Upper lobe of right lung (tissue), 1 donor: Measurements from ENCODE around the gene SRRD. TPM values are rescaled to one million over a fixed set of nuclear protein-coding genes. Genes with fewer than 3 reads are reported as not detected.

ENCODE experiments used
- ATAC-seq: fragments of 200-7000 bp; cut with Tn5 transposase; one replicate; pipeline ENCODE4 v1.9.1; 2020; ENCODE audit warnings: mild to moderate bottlenecking, moderate library complexity
- DNase-seq: peaks from one replicate; pipeline ENCODE4 v3.0.0-alpha.2; 2020
- H3K27ac ChIP-seq: fragments of 200-600 bp; one replicate; pipeline ENCODE4 v1.8.0; 2022
- H3K27me3 ChIP-seq: fragments of 200-600 bp; one replicate; pipeline ENCODE4 v1.8.0; 2022; ENCODE audit warnings: mild to moderate bottlenecking
- H3K36me3 ChIP-seq: fragments of 200-600 bp; one replicate; pipeline ENCODE4 v1.8.0; 2022
- H3K4me1 ChIP-seq: fragments of 200-600 bp; one replicate; pipeline ENCODE4 v1.8.0; 2022
- H3K4me3 ChIP-seq: fragments of 200-600 bp; one replicate; pipeline ENCODE4 v1.8.0; 2022; ENCODE audit warnings: mild to moderate bottlenecking
- H3K9me3 ChIP-seq: fragments of 200-600 bp; one replicate; pipeline ENCODE4 v1.8.0; 2022
- CTCF ChIP-seq: fragments of 200-600 bp; IDR thresholded peaks from one replicate; pipeline ENCODE4 v1.8.0; 2022; ENCODE audit warnings: antibody characterized with exemption
- intact Hi-C: fragments of 100-400 bp; cut with DNase I; formaldehyde crosslinking; loops from one replicate; pipeline ENCODE4 v1.11.0; 2022
- total RNA-seq: library from RNA; stranded (reverse); fragmentation: NEBNext Ultra II Directional; extraction: Animal tissue kit (Norgen Biotek cat#: 25700); gene quantifications from one replicate; pipeline ENCODE4 v1.2.1, GENCODE V29; 2021
- donor health status: DM: no; HTN: yes; CAD: no; lungs with severe emphysema.

Gene SRRD
- total RNA-seq, 1 donor from 2014 or later = 14.6 TPM

DNA sequence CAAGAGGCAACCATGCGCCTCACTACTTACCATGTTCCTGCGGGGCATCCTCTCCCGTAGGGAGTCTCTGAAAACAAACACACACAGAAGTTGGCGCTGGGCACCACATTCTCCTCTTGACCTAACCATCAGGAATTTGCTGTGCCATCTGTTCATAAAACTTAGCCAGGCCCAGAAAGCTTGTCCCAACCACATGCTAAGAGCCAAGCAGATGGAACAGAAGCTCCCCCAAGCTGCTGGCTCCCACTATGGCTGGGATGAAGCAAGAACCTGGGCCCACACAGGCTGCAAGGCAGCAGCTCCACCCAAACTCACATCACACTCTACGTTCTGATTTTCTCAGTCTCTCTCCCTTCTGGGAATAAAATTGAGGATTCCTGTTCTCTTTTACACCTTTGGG is 17.5 kb upstream of the SRRD start:
- no peak overlapping the region for H3K27ac ChIP-seq
- H3K4me1 ChIP-seq = no peaks in the 10 kb centered on the region
- intact Hi-C loops = no loop called here
- no peak for TF ChIP-seq CTCF
- no peak for ATAC-seq
- peaks cover 100% of the 10 kb centered on the region for H3K36me3 ChIP-seq
- no peaks in the 10 kb centered on the region for H3K9me3 ChIP-seq
- no peaks in the 10 kb centered on the region for H3K27me3 ChIP-seq
- H3K4me3 ChIP-seq = no peak overlapping the region
- DNase-seq = no peak

- Histone ChIP-seq H3K9me3 (no peaks in the 10 kb centered on the region), H3K27me3 (no peaks in the 10 kb centered on the region), H3K27ac (no peak overlapping the region), H3K4me1 (no peaks in the 10 kb centered on the region), H3K36me3 (peaks cover 95% of the 10 kb centered on the region), H3K4me3 (no peak overlapping the region)
- no peak for DNase-seq
- no peak for TF ChIP-seq CTCF
- intact Hi-C loops = no loop called here
- no peak for ATAC-seq
Observed at GRCh38 chr22:26470807-26471206, 12.9 kb upstream of the SRRD start.

DNA sequence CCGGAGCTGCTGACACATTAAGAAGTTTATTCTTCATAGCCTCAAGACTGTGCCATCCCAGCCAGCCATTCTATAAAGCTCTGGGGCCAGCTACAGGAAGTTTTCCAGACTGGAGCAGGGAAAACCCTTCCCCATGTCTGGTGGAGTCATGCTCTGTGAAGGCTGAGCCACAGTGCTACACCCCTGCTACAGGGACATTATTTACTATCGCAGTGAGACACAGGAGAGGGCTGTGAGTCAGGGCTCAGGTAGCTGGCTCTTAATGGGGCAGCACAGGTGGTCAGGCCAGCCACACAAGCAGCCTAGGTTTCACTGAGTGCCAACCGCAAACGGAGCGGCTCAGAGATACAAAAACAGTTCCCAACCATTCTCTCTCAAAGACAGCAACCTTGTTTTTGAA is 12.2 kb upstream of the SRRD start:
- ATAC-seq (peak; percentile 88), DNase-seq (no peak)
- intact Hi-C loops = no loop called here
- no peaks in the 10 kb centered on the region for H3K27me3 ChIP-seq
- no peak for TF ChIP-seq CTCF
- no peaks in the 10 kb centered on the region for H3K9me3 ChIP-seq
- H3K27ac ChIP-seq = no peak overlapping the region
- H3K4me3 ChIP-seq = no peak overlapping the region
- H3K36me3 ChIP-seq = peaks cover 95% of the 10 kb centered on the region
- H3K4me1 ChIP-seq = no peaks in the 10 kb centered on the region

GRCh38 chr22:26474682-26475081 is 9.0 kb upstream of the SRRD start:
- intact Hi-C loops = no loop called here
- no peak for DNase-seq
- no peak for TF ChIP-seq CTCF
- H3K4me1 ChIP-seq = peaks cover 9% of the 10 kb centered on the region
- ATAC-seq = no peak
- peaks cover 80% of the 10 kb centered on the region for H3K36me3 ChIP-seq
- H3K27me3 ChIP-seq = no peaks in the 10 kb centered on the region
- no peaks in the 10 kb centered on the region for H3K9me3 ChIP-seq
- H3K27ac ChIP-seq = no peak overlapping the region
- H3K4me3 ChIP-seq = no peak overlapping the region

- peaks cover 27% of the 10 kb centered on the region for H3K4me1 ChIP-seq
- H3K27me3 ChIP-seq = no peaks in the 10 kb centered on the region
- DNase-seq = no peak
- H3K4me3 ChIP-seq = no peak overlapping the region
- no peak overlapping the region for H3K27ac ChIP-seq
- no peaks in the 10 kb centered on the region for H3K9me3 ChIP-seq
- intact Hi-C loops = no loop called here
- H3K36me3 ChIP-seq = peaks cover 58% of the 10 kb centered on the region
- ATAC-seq = no peak
- no peak for TF ChIP-seq CTCF
Observed at GRCh38 chr22:26476705-26477340, 6.9 kb upstream of the SRRD start.

GRCh38 chr22:26477341-26477731 is 6.3 kb upstream of the SRRD start:
- H3K27ac ChIP-seq = no peak overlapping the region
- no peak for TF ChIP-seq CTCF
- intact Hi-C loops = no loop called here
- ATAC-seq = no peak
- peaks cover 32% of the 10 kb centered on the region for H3K4me1 ChIP-seq
- DNase-seq = no peak
- H3K27me3 ChIP-seq = no peaks in the 10 kb centered on the region
- peaks cover 53% of the 10 kb centered on the region for H3K36me3 ChIP-seq
- no peaks in the 10 kb centered on the region for H3K9me3 ChIP-seq
- H3K4me3 ChIP-seq = no peak overlapping the region
